Activated naive CD4-positive, alpha-beta T cell treated with anti-CD3 and anti-CD28 coated beads, Interleukin-2, amount 50 U/mL, for 16 hours (primary cell): ENCODE results near the gene GNA12.
A peak's percentile ranks its signal among the peaks of the same experiment; 100 is the strongest.
"Not testable (repeated sequence)": the region's sequence is repeated elsewhere in the genome, so short reads cannot be mapped to it uniquely, and the experiment has no call there.

Experiments
- DNase-seq: peaks from one replicate; pipeline ENCODE4 v3.0.0-alpha.2; 2020

The GNA12 gene

GRCh38 chr7:2724453-2725177 is 119.5 kb downstream of the GNA12 start:
- DNase-seq, result no peak

- DNase-seq, result not testable (repeated sequence)
Observed at GRCh38 chr7:2724036-2724435, 120.1 kb downstream of the GNA12 start.

- no peak for DNase-seq
Observed at GRCh38 chr7:2723138-2723850, 120.8 kb downstream of the GNA12 start.

GRCh38 chr7:2722591-2722990 is 121.5 kb downstream of the GNA12 start:
- DNase-seq, result no peak

GRCh38 chr7:2721842-2722241 is 122.3 kb downstream of the GNA12 start:
- DNase-seq, result no peak

- no peak for DNase-seq
Observed at GRCh38 chr7:2720024-2720423, 124.1 kb downstream of the GNA12 start.

GRCh38 chr7:2719007-2719406 is 125.1 kb downstream of the GNA12 start:
- peak; percentile 73 for DNase-seq

- no peak for DNase-seq
Observed at GRCh38 chr7:2718296-2718965, 125.7 kb downstream of the GNA12 start.

GRCh38 chr7:2717293-2718261 is 126.5 kb downstream of the GNA12 start:
- DNase-seq, result no peak

GRCh38 chr7:2716906-2717292 is 127.2 kb downstream of the GNA12 start:
- DNase-seq, result no peak

GRCh38 chr7:2716488-2716887 is 127.6 kb downstream of the GNA12 start:
- no peak for DNase-seq

GRCh38 chr7:2715341-2716231 is 128.5 kb downstream of the GNA12 start:
- DNase-seq, result peak; percentile 48

- no peak for DNase-seq
Observed at GRCh38 chr7:2714636-2715035, 129.5 kb downstream of the GNA12 start.

GRCh38 chr7:2713978-2714377 is 130.1 kb downstream of the GNA12 start:
- DNase-seq, result no peak

GRCh38 chr7:2713370-2713769 is 130.7 kb downstream of the GNA12 start:
- no peak for DNase-seq

- DNase-seq, result no peak
Observed at GRCh38 chr7:2711895-2712675, 132.0 kb downstream of the GNA12 start.

GRCh38 chr7:2710901-2711551 is 133.1 kb downstream of the GNA12 start:
- no peak for DNase-seq

GRCh38 chr7:2710286-2710655 is 133.8 kb downstream of the GNA12 start:
- DNase-seq, result no peak

GRCh38 chr7:2709553-2710285 is 134.4 kb downstream of the GNA12 start:
- DNase-seq, result peak; percentile 77
